ENCODE results near the gene RASA3.

RASA3 gene

DNA sequence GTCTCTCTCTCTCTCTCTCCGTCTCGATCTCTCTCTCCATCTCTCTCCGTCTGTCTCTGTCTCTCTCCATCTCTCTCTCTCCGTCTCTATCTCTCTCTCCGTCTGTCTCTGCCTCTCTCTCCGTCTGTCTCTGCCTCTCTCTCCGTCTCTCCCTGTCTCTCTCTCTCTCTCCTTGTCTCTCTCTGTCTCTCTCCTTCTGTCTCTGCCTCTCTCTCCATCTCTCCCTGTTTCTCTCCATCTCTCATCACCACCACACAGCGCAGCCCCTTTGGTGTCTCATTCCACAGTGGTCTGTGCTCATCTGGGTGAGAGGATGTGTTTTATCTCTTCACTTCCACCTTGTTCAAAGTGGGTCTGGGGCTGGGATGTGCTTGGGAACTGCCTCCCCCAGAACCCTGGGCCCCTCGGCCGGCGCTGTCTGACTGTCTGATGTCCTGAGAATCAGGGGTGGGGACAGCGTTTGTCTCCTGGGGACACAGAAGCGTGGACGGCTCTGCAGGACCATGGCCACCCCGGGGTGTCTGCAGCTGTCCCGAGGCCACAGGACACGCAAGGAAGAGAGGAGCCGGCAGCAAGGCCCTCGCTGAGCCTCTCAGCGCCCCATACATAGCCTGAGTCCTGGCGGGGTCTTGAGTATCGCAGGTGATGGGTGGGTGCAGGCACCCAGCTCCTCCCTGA lies 118.3 kb downstream of the RASA3 start:
- DNase-seq = no peak

DNA sequence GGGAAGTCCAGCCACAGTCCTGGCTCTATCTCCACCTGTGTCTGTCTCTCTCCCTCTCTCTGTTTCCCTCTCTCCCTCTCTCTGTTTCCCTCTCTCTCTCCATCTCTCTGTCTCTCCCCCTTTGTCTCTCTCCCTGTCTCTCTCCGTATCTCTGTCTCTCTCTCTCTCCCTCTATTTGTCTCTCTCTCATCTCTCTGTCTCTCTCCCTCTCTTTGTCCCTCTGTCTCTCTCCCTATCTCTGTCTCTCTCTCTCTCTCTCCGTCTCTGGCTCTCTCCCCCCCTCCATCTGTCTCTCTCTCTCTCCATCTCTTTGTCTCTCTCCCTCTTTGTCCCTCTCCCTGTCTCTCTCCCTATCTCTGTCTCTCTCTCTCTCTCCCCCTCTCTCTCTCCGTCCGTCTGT lies 119.1 kb downstream of the RASA3 start:
- no peak for DNase-seq

DNA sequence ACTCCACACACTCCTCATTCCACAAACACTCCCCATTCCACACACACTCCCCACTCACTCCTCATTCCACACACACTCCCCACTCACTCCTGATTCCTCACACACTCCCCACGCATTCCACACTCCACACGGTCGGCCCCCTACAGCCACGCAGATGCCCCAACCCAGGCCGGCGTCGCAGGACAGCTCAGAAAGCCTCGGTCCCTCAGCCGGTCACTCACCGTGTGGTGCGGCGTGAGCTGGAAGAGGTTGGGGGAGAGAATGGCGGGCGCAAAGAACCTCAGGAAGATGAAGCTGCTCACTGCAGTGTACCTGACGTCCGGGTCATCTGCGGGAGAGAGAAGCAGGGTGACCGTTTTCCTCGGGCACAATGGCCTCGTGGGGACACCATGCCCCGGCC lies 119.5 kb downstream of the RASA3 start:
- no peak for DNase-seq

DNA sequence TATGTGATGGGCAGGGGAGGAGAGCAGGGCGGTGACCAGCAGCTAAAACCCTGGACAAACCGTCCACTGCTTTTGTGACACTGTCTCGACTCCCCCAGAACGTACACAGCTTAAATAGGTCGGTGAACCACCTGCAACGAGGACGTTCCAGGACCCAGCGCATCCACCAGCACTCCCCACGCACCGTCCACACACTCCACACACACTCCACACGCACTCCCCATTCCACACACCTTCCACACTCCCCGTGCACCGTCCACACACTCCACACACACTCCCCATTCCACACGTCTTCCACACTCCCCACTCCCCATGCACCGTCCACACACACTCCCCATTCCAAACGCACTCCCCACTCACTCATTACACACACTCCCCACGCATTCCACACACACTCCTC lies 120.3 kb downstream of the RASA3 start:
- no peak for DNase-seq

DNA sequence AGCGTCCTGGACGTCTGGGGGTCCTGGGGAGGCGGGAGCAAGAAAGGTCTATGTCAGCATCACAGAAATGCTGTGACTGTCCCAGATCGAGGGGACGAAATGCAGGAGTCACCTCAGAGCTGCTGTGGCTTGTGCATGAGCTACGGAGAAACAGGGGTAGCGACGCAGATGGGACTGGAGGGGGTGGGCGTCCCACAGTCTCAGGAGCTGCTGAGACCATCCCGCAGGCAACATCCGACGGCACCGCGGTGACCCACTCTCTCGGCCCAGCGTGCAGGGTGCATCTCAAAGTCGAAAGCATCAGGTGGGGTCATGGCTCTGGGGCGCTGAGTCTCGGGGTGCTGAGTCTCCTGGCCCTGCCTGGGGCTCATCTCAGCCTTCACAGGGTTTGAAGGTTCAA lies 121.2 kb downstream of the RASA3 start:
- DNase-seq = no peak

DNA sequence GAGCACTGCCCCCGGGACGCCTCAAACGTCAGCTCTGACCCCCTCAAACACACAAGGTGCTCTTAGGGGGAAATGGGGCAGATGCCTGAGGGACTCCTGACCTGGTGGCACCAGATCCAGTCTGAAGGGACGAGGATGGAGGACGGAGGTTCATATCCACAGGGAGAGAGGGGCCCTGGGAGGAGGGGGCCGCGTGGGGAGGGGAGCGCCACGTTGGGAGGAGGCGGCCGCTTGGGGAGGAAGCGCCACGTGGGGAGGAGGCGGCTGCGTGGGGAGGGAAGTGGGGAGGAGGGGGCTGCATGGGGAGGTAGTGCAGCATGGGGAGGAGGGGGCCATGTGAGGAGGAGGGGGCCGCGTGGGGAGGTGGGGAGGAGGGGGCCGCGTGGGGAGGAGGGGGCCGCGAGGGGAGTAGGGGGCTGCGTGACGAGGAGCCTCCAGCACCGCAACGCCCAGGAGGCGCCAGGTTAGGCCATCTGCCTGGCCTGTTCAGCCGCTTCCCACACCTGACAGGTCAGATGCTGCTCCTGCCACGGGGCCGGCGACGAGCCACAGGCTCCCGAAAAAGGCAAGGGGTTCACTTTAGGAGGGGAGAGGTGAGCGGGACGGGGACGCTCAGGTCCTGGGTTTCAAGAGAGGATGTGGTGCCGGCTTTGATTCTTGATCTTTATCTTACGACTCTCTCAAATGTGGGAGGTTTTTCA lies 121.9 kb downstream of the RASA3 start:
- no peak for DNase-seq

DNA sequence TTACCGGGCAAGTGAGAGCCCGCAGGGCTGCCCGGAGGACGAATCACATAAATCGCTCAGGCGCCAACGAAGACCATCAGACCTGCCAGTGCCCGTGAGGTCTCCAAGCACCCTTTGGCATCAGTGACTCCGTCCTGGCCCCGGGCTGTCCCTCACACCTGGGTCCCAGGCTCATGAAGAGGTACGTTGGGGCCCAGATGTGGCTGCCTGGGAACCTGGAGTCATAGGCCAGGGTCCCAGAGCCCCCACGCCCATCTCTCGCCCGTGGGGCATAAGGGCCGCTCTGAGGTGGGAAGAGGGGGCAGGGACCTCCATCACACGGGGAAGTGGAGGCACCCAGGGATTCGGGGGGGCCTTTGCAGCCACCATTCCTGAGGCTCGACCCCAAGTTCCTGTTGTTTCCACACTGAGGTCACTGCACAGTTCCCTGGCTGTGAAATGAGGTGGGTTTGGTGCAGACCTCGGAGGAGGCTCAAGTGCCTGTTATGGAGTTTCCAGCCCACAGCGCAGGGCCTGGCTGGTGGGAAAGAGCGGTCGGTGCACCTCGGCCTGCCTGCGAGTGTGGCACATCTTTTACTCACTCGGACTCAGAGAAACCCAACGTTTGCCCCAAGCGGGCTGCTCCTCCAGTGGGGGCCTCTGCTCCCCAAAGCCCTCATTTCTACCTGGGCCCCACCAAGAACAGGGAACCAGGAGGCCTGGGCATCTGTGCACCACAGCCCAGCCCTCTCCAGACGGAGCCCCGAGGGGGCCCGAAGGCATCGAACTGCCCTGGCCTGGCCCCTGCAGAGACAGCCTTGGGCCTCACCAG lies 122.6 kb downstream of the RASA3 start:
- DNase-seq = no peak

DNA sequence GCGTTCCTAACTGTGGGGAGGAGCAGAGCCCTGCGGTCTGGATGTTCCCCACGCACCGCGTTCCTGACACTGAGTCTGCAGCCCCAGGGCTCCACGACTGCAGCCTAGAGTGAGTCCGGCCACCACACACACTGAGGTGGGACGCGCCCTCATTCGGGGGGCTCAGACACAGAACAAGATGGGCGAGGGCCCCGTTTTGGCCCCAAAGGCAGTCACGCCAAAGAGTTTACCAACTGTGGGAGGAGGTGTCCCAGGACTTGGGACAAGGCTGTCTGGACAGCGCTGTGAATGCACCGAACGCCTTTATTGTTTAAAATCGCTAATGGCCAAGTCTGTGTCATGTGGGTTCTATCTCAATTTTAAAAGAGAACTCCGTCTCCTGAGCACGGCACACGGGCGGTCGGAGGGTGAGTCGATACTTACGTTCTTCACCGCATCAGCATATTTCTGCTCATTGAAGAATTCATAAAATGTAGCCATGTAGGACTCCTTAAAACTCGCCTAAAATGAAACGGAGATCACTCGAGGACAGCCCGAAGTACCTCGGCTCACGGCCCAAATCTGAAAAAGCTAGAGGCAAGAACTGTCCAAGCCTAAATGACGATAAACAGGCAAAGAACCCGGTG lies 123.3 kb downstream of the RASA3 start:
- no peak for DNase-seq

DNA sequence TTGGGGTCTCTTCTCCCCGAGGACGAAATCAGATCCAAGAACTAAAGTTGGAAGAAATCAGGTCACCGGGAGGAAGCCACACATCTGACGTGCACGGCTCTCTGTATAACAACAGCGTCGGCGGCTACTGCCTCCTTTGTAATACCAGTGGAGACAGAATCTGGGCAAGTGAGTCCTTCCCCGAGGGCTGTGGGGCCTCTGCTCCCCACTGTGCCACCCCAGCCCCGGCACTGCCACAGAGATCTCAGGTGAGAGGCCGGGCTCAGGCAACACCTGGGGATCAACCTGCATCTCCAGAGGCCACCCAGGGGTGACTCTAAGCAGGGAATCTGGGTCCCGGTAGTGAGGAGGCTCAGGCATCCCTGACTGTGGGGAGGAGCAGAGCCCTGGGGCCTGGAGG lies 124.9 kb downstream of the RASA3 start:
- DNase-seq = no peak

DNA sequence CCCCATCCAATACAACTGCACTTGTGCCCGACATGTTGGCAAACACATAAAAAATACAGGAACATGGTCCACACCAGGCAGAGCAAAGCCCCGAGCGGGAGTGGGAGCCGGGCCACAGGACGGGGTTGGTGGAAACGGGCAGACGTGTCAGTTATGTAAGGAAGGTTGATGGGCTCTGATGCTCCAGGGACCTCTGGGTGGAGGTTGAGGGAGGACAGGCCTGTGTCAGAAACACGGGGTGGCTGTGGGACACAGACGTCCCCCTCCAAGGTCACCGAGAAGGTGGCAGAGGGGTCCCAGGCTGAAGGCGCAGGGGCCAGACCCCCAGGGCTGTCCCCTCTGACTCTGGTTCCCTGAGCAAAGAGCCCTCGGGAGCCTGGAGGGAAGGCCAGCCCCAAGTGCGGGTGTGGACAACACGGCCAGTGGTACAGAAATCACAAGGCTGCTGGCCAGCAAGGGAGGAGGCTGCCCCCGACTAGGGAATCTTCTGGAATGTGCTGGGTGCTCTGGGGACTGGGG lies 127.2 kb downstream of the RASA3 start:
- no peak for DNase-seq

DNA sequence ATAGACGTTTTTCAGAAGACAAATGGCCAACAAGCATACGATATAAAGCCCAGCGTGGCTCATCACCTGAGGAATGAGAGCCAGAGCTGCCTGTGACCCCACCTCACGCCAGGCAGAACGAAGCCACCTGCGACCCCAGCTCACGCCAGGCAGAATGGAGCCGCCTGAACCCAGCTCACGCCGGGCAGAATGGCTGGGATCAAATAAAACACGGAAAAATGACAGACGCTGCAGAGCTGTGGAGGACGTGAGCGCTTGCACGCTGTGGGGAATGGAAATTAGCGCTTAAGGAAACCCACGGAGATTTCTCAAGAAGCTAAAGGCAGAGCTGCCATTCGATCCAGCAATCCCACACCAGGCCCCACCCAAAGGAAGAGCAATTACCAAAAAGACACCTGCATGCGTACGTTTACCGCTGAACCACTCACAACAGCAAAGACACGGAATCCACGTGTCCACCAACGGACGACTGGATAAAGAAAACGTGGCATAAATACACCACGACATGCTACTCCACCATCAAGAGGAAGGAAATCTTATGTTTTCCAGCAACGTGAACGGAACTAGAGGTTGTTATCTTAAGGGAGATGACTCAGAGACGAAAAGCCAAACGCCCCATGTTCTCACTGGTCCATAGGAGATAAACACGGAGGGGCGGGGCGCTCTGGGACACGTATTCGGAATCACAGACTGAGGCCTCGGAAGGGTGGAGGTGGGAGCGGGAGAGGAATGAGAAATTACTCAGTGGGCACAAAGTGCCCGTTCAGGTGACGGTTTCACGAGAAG lies 127.8 kb downstream of the RASA3 start:
- no peak for DNase-seq

DNA sequence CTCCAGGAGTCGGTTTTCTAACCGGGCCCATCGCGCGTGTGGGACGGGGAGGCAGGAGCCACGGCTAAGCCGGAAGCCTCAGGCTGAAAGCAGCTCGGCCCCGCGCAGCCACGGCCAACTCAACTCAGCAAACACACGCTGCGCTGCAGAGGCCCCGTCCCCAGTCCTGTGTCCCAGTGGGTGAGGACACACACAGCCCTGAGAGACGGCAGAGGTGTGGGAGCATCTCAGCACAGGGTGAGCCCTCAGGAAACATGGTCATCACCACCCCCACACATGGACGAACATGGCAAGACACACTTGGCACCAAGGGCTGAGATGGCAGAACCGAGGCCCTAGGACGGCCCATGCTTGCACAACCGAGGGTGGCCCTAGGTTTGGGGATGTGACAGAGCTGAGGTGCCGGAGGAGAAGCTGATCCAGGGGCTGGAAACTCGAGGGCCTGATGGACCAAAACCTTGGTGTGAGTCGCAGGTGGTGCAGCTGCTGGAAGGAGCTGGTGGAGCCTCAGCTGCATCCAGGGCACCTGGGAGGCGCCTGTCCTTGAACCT lies 129.6 kb downstream of the RASA3 start:
- no peak for DNase-seq

DNA sequence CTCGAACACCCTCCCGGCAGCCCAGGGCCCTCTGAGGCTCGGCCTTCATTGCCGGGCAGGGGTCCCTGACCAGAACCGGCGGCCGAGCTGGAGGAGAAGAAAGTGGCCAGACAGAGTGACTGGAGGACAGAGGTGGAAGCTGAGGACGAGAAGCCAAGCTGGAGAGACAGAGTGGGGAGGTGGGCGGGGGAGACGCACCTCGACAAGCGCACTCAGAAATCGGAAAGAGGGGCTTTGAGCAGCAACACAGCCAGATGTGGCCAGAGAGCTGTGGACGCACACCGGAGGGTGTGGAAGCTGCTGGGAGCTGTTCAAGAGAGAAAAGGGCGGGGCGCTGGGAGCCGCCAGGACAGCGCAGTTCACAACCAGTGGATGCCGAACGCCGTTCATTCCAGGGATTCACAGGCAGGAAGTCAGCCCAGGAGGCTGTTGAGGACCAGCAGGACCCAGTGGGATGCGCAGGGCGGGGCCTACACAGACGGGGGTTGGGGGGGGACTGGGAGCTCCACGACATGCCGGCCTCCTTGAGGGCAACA lies 130.3 kb downstream of the RASA3 start:
- no peak for DNase-seq

DNA sequence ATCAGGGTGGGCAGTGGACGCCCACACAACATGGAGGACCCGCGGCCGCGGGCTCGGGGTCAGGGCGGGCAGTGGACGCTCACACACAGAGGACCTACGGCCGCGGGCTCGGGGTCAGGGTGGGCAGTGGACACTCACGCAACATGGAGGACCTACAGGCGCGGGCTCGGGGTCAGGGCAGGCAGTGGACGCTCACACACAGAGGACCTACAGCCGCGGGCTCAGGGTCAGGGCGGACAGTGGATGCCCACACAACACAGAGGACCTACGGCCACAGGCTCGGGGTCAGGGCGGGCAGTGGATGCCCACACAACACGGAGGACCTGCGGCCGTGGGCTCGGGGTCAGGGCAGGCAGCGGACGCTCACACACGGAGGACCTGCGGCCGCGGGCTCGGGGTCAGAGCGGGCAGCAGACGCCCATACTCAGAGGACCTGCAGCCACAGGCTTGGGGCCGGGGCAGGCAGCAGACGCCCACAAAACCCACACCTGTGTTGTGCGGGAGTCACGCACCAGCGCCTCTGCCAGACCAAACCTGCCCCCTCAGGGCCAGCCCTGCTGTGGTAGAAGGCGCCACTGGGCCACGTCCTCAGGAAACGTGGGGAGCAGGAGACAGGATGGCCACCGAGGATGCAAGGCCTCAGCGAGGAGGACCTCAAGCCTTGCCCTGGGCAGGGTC lies 131.0 kb downstream of the RASA3 start:
- no peak for DNase-seq

DNA sequence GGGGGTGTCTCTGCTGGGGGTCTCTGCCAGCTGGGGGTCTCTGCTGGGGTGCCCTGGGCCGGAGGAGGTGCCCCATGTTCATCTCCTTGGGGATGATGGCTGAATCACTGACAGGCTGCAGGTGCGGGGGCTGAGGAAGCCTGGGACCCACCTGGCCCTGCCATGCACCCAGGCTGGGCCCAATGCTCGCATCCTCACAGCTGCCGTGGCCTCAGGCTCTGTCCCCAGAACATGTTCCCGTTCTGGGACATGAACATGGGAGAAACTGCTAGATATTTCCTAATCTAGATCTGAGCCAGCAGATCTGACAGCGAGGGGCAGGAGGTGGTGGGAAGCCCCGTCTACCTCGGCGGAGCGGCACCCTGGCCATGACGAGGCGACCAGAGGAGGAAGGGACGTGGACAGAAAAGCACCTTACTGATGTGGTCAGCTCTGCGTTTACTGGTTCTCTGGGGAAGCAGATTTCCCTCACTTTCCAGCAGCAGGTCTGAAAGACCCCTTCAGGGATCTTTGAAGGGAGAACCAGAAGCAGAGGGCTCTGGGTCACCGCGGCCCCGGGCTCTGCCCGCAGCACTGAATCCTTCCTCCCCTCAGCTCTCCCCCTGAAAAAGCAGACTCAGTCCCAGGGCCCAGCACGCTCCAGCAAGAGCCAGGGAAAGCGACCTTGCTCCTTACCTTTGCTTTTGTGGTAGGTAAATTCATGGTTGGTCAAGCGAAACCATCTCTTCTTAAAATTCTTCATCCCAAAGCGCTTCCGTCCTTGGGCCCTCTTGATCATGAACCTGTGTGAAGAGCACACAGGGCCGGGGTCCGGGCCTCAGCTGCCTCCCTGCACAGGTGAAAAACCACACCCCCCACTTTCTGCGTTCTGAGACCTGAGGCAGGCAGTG lies 132.0 kb downstream of the RASA3 start:
- DNase-seq = no peak

DNA sequence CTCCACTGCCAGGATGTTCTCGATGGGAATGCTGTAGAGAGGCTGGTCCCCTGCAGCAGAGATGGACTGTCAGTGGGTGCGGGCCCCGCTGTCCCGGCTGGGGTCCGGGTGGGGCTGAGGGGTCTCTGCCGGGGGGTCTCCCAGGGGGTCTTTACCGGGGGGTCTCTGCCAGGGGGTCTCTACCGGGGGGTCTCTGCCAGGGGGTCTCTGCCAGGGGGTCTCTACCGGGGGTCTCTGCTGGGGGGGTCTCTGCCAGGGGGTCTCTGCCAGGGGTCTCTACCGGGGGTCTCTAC lies 132.9 kb downstream of the RASA3 start:
- DNase-seq = no peak

DNA sequence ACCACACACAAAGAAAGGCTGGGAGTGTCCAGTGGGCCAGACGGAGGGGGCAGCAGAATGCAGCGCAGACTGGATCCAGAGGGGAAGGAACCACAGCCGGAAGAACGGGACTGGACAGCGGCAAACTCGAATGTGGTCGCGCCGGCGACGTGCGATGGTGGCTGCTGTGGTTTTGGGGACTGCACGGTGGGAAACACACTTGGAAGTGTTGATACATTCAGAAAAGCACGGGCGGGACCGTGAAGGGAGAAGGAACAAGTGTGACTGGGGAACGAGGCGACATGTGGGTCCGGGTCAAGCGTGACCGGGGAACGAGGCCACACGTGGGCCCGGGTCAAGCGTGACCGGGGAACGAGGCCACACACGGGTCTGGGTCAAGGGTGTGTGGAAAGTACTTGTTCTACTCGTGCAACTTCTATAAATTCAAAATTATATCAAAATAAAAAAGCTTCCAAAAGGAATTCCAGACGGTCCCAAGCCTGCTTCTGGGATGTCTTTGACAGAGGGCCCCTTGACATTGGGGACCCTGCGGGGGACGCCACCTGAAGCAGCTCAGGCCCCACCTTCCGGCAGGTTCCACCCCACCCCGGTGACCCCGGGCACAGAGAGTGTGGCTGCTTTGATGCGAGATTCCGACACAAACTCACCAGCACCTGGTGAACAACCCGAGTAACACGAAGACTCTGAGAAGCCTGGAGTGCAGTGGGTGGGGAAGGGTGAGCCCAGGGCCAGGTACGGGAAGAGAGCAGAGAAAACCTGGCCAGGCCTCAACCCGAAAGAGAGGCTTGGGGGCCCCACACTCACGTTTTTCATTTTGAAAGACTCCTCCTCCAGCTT lies 133.4 kb downstream of the RASA3 start:
- no peak for DNase-seq

DNA sequence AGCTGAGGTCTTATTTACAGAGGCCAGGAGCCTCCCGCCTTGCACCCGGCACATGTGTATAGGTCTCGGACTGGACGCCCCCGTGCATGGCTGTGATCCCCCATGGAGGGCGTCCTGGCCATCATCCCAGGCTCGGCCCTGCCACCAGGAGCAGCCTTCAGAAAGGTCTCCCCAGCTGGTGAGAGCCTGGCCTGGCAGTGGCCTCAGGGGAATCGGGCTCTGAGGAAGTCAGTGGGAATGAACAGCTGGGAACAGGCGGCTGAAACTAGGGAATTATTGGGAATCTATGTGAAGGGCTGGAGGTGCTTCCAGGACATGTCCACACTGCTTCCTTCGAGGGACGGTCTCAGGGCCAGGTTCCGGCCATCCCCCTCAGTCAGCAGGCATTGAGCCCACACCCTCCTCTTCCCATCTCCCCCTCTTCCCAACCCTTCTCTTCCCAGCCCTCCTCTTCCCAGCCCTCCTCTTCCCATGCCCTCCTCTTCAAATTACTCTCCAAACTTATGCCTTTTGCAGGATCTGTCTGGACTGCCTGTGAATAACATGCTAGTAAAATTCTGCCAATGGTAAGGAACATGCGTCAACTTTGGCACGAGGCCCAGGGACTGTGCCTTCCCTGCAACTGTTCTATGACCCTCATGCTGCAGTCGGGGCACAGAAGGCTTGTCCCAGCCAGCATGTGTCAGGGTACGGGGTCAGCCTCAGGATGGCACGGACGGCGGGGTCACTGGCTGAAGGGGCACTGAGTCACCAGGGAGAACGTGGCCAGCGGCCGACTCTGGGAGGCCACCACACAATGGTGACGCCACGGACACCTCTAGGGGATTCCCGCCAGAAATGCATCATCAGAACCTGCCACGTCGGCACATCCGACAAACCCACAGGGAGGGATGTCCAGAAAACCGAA lies 134.3 kb downstream of the RASA3 start:
- peak; percentile 27 to 50 (median 30) for DNase-seq
